ENCODE measurements around the gene SP3.

SP3 gene

DNA sequence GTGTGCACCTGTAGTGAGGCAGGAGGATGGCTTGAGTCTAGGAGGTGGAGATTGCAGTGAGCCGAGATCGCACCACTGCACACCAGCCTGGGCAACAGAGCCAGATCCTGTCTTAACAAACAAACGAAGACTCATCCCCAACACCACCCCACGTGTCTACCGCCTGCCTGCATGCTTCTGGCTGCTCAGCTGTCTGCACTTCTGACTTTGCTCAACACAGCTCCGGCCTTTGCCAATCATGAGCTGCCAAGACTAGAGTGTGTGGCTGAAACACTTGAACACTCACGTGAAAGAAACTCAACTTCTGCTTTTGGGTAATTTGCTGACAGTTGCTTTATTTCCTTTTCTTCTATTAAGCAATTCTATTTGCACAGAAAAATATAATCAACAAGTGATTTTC, 32.1 kb upstream of the SP3 start:
- no peak for DNase-seq (ENCODE audit: low spot score)

DNA sequence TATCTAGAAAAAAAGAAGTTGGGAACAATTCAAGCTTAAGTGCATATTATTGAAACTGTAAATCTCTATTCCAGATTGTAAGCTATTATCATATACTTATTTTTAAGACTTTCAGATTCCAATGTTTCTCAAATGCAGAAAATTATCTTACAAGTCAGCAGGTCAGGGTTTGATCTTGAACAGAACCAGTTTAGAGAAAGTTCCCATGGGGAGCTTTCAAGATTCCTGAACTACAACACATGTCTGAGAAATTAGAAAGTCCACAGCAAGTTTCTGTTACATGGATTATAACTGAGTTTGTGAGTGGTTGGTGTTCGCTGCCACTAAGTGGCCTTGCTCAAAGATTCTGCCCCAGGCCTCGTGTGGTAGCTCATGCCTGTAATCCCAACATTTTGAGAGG, 31.6 kb upstream of the SP3 start:
- no peak for DNase-seq (ENCODE audit: low spot score)

GRCh38 chr2:173993459-173993858, 28.3 kb upstream of the SP3 start:
- DNase-seq (ENCODE audit: low spot score), result no peak

DNA sequence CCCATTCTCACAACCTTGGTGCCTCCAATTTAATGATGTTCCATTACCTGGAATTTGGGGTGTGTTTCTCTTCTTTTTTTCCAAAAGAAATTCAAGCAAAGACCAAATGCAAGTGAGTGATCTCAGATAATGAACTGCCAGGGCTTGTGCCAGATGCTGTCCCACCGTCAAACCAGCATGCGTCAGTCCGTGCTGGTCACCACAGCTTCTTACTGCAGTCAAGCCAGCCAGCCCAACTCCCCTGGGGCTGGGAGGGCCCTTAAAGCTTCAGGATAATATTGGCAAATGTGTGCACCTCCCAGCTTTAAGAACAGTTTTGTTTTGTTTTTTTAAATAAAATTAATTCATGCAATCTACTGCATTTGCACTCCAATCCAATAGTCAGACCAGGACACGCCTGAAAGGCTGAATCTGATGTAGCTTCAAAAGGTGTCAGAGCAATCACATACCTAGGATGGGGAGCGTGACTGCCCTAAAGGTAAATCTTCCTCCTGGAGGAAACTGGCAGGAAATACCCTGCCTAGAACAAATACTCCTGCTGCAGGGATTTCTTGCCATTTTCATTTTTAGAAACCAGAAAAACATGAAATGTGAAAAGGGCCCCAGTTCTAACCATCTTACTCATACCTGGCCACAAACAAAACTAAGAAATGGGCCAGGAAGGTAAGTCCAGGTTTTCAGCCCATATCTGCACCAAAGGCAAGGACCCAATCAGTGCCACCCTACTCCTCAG, 26.8 kb upstream of the SP3 start:
- DNase-seq (ENCODE audit: low spot score), result no peak

GRCh38 chr2:173990970-173991819, 26.0 kb upstream of the SP3 start:
- DNase-seq (ENCODE audit: low spot score), result no peak

DNA sequence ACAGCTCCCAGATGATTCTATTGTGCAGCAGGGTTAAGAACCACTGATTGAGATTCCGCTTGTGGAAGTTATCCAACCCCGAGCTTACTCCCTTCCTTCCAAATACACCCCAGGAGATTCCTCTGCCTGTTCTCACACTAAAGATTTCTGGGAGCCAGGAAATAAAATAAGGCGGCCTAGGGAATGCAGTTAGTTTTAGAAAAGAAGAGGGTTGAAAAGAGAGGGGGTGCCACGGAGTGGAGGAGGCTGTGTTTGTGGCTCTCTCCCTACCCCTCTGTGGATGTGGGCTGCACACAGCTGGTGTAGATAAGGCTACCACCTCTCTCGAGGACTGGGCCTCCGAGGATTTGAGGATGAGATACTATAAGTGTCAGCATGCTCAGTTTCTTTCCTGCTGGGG, 25.1 kb upstream of the SP3 start:
- no peak for DNase-seq (ENCODE audit: low spot score)

DNA sequence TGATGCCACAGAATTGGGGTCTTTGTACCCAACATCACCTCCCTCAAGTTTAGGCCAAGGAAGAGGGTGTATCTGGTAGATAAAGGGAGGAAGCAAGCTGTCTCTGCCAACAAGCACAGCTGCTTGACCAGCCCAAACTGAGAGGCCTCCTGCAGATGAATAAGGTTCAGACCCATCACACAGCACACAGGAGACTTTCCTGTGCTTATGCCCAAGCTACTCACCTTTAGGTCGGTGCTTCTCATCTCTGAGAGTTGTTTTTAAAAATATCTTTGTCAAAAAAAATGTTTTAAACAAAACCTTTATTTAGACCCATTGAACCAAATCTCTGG, 24.7 kb upstream of the SP3 start:
- DNase-seq (ENCODE audit: low spot score), result no peak

DNA sequence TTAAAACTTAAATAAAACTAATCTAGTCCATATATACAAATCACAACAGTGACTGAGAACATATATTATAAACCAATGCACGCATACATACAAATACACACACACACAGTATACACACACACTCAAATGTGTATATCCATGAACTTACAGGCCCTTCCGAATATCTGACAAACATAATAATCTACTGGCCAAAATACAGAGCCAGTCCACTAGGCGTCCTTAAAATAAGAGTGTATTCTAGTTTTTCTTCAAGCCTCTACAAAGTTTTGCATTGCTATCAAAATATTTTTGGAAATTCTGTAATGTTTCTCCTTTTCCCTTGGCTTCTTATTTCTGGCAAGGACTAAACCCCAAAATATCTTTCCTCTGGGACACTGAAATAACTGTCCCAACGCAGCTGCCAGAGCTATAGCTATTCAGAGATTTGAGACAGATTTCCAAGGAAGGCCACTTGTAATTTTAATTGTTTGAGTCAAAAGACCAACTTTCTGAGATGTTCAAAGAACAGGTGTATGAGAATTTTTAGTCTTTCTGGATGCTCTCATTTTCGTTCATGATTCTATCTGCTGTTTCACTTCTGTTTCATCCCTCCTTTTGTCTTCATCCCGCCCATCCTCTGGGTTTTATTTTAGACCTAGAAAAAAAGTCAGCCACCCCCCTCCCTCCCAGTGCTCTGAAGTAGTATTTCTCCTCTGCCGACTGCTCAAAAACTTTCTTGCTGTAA, 24.1 kb upstream of the SP3 start:
- no peak for DNase-seq (ENCODE audit: low spot score)

DNA sequence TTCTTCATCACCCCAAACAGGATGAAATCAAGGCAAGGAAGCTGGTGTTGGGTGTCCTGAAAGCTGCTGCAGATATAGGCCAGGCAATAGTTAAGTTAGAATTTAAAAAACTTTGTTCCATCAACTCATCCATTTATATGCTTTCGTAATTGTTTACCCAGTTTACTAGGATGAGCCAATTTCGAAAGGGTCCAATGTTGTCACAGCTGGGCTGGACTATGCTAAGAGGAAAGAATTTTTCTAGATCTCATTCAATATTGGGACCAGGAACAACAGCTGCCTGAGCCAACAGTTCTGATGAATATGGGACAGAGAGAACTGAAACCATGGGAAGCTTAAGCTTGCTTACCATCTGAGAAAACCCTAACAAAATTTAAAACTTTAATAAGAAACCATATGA, 21.6 kb upstream of the SP3 start:
- DNase-seq (ENCODE audit: low spot score), result no peak

DNA sequence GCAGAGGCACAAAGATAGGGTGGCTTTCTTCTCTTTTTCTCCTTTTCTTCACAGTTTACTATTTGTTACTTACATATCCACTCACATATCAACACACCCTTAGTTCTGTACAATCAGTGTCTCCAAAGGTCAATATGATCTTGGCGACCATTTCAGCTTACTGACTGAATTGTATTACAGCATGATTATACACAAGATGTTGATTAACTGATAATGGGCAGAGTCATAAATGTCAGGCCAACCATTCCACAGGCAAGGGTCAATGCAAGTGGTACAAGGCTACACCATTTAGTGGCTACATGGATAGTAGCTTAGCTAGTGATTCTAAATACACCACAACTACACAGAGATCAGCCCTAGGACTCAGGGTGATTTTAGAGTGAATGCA, 20.4 kb upstream of the SP3 start:
- no peak for DNase-seq (ENCODE audit: low spot score)

DNA sequence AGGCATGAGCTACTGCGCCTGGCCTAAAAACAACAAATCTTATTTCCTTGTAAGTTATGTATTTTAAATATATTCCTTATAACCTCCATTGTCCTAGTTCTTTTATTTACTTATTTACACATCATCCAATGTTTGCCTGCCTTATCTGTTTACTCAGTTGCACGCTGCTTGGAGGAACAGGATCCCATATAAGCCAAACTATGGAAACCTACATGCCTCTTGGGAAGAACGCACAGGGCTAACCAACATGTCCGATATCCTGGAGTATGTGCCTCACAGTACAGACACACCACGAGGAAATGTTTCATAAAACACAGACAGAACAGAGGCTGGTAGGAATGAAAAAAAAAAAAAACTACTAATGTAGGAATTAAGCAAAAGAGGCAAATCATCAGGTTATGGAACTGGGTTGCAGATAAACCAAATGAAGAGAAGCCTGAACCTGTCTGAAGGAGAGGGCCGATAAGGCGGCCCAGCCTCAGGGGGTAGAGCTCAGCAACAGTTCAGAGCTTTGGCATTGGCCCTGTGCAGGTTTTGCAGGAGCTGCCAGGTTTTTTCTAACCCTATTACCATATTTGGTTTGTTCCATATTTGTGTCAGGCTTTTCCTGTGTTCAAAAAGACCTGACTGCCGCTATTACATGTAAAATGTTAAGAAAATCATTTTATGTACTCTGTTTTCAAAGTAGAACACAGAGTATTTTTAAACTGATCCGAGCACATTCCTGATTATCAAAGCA, 19.9 kb upstream of the SP3 start:
- DNase-seq (ENCODE audit: low spot score), result no peak

GRCh38 chr2:173983391-173983871, 18.3 kb upstream of the SP3 start:
- no peak for DNase-seq (ENCODE audit: low spot score)

- DNase-seq (ENCODE audit: low spot score), result no peak
Observed at GRCh38 chr2:173982918-173983317, 17.7 kb upstream of the SP3 start.

DNA sequence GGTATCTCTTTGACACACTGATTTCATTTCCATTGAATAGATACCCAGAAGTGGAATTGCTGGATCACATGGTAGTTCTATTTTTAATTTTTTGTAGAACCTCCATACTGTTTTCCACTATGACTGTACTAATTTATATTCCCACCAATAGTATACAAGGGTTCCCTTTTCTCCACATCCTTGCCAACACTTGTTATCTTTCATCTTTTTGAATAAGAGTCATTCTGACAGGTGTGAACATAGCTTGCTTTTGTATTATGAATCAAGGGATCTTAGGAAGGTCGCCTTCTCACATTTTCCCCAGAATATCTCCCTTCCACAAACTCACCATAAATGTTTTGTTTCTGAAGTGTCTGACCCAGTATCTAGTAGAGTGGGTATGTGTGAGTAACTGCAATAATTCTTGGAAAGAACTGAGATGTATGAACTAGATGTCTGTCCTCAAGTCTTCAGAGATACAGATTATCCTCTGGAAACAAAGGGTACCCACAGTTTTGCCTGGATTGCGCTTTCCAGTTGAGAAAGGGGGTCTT, 17.1 kb upstream of the SP3 start:
- no peak for DNase-seq (ENCODE audit: low spot score)

GRCh38 chr2:173981520-173981919, 16.3 kb upstream of the SP3 start:
- DNase-seq (ENCODE audit: low spot score), result no peak

DNA sequence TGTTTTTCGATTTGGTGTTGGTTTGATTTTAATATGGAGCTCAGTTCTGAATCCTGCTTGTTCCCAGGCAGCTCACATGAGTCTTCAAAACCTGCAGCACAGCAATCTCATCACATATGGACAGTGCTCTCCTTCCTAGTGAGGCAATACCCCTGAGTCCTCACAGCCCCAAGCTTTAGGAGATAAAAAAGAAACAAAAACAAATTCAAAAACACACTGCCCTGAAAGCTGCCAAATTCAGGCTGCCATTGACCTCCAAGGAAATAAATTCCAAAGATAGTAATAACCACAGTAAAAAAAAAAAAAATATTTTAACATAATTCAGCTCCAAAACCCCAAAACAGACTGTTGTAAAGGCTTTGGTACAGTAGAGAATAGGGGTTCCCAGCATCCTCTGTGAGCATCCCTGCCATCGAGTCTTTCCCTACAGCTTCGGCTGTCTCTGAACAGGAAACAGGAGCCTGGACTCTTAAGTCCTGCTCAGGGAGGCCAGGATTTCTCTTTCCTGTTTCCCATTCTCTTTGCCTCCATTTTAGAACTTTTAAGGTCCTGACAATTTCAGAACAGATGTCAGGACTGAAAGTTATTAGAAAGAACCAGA, 14.7 kb upstream of the SP3 start:
- no peak for DNase-seq (ENCODE audit: low spot score)

DNA sequence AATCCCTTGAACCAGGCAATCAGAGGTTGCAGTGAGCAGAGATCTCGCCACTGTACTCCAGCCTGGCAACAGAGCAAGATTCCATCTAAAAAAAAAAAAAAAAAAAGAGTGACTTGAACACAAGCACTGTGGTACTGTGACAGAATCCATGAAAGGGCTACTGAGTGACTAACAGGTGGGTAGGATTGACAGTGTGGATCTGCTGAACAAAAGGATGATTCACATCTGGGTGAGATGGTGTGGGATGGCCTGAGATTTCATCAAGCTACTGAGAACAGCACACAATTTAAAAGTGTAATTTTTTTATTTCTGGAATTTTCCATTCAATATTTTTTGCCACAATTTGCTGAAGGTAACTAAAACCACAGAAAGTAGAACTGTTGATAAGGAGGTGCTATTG, 13.3 kb upstream of the SP3 start:
- no peak for DNase-seq (ENCODE audit: low spot score)

- DNase-seq (ENCODE audit: low spot score), result no peak
Observed at GRCh38 chr2:173972636-173973035, 7.5 kb upstream of the SP3 start.

DNA sequence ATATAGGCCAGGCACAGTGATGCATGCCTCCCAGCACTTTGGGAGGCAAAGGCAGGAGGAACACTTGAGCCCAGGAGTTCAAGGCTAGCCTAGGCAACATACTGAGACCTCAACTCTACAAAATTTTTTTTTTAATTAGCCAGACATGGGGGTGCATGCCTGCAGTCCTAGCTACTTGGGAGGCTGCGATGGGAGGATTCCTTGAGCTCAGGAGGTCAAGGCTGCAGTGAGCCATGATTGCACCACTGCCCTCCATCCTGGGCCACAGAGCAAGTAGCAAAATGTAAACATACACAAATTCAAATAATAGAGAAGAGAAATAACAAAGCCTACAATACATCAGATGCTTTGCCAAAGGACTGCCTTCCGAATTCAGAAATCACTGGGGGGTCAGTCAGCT, 7.0 kb upstream of the SP3 start:
- DNase-seq (ENCODE audit: low spot score), result no peak

DNA sequence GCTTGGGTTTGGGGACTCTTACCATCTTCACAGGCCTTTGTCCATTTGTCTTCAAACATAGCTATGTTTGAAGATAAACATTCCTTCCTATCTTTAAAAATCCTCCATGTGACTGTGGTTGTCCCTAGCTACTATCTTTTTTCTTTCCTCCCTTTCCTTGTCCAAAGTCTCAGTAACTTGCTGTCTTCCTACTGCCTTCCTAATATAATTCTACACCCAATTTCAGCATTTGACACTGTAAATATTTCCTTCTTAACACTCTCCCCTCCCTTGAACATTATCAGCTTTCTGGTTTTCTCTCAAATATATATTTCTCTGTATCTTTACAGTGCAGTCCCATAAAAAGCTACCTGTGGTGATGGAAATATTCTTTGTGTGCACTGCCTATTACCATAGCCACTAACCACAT, 5.3 kb upstream of the SP3 start:
- DNase-seq (ENCODE audit: low spot score), result no peak

DNA sequence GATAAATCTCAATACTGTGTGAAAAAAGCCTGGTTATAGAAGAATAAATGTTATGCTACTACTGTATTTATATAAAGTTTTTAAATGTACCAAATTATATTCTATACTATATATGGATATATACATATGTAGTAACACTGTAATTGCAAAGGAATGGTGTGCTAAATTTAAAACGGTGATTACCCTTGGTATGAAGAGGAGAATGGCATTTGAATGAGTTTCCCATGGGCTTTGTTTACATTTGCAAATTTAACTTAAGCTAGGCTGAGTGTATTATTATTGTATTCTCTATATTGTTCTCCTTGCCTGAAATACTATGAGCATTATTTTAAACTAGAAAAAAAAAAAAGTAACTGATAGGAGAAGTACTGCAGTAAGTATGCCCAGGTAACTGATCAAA, 4.7 kb upstream of the SP3 start:
- DNase-seq (ENCODE audit: low spot score), result no peak

Measured in SK-N-DZ (cell line).